Stomach smooth muscle (tissue), 2 donors: Measurements from ENCODE around the gene SPSB4.
A peak's percentile ranks its signal among the peaks of the same experiment; 100 is the strongest.
"Not testable (repeated sequence)": the region's sequence is repeated elsewhere in the genome, so short reads cannot be mapped to it uniquely, and the experiment has no call there.

Source experiments
- H3K27ac ChIP-seq: one replicate; pipeline ENCODE4 v1.7.0; 2013; ENCODE audit warnings: mild to moderate bottlenecking, low read length, inconsistent platforms
- H3K27me3 ChIP-seq, 2 donors: one replicate each; pipeline ENCODE4 v1.7.0; 2013; ENCODE audit warnings: low read length in 2 of 2; ENCODE audit not compliant: insufficient read depth in 2 of 2, control insufficient read depth in 1 of 2
- H3K36me3 ChIP-seq, 2 donors: one replicate each; pipeline ENCODE4 v1.7.0; 2013; ENCODE audit warnings: low read length in 2 of 2; ENCODE audit not compliant: control insufficient read depth in 2 of 2, insufficient read depth in 2 of 2
- H3K4me1 ChIP-seq: one replicate; pipeline ENCODE4 v1.7.0; 2013; ENCODE audit warnings: low read length; ENCODE audit not compliant: control insufficient read depth, insufficient read depth
- H3K4me3 ChIP-seq, 2 donors: one replicate each; pipeline ENCODE4 v1.7.0; 2013; ENCODE audit warnings: low read length in 2 of 2
- H3K9ac ChIP-seq, 2 donors: one replicate each; pipeline ENCODE4 v1.7.0; 2013; ENCODE audit warnings: low read length in 2 of 2, mild to moderate bottlenecking in 1 of 2
- H3K9me3 ChIP-seq, 2 donors: one replicate each; pipeline ENCODE4 v1.7.0; 2013; ENCODE audit warnings: low read length in 2 of 2; ENCODE audit not compliant: control insufficient read depth in 2 of 2
- donor health status: healthy.
- donor health status: Pancreatic carcinoma.

Gene SPSB4

GRCh38 chr3:141050576-141051442 lies at the start of gene SPSB4:
TSS of gene SPSB4 (plus strand) at chr3:141051347. CDS start at chr3:141066105, 14,758 bp downstream.
- Histone ChIP-seq H3K4me1 (peaks cover 16% of the 10 kb centered on the region), H3K36me3 (no peaks in the 10 kb centered on the region), H3K27me3 (peaks cover 29 to 32% of the 10 kb centered on the region in 2 donors), H3K9me3 (no peaks in the 10 kb centered on the region), H3K27ac (no peak within 1 kb of the TSS), H3K9ac (no peak within 1 kb of the TSS), H3K4me3 (peak within 1 kb of the TSS; percentile 58 to 69)

GRCh38 chr3:141006344-141006743 lies 44.8 kb upstream of the SPSB4 start:
- Histone ChIP-seq H3K4me1 (no peaks in the 10 kb centered on the region), H3K36me3 (no peaks in the 10 kb centered on the region), H3K9me3 (no peaks in the 10 kb centered on the region), H3K4me3 (no peak overlapping the region), H3K9ac (no peak overlapping the region), H3K27me3 (peaks cover 0 to 2% of the 10 kb centered on the region in 2 donors), H3K27ac (no peak overlapping the region)

GRCh38 chr3:141009496-141009895 lies 41.7 kb upstream of the SPSB4 start:
- no peak overlapping the region for H3K9ac ChIP-seq
- no peaks in the 10 kb centered on the region for H3K4me1 ChIP-seq
- H3K9me3 ChIP-seq, result no peaks in the 10 kb centered on the region
- H3K27ac ChIP-seq, result no peak overlapping the region
- peaks cover 0 to 2% of the 10 kb centered on the region in 2 donors for H3K27me3 ChIP-seq
- H3K4me3 ChIP-seq, result no peak overlapping the region
- no peaks in the 10 kb centered on the region for H3K36me3 ChIP-seq

GRCh38 chr3:141011232-141011996 lies 39.7 kb upstream of the SPSB4 start:
- no peaks in the 10 kb centered on the region for H3K36me3 ChIP-seq
- no peak overlapping the region for H3K27ac ChIP-seq
- H3K27me3 ChIP-seq, result peaks cover 0 to 2% of the 10 kb centered on the region in 2 donors
- H3K4me1 ChIP-seq, result no peaks in the 10 kb centered on the region
- no peak overlapping the region for H3K4me3 ChIP-seq
- H3K9me3 ChIP-seq, result no peaks in the 10 kb centered on the region
- H3K9ac ChIP-seq, result no peak overlapping the region

GRCh38 chr3:141011997-141012262 lies 39.2 kb upstream of the SPSB4 start:
- Histone ChIP-seq H3K27me3 (peaks cover 0 to 2% of the 10 kb centered on the region in 2 donors), H3K9ac (no peak overlapping the region), H3K4me1 (no peaks in the 10 kb centered on the region), H3K9me3 (no peaks in the 10 kb centered on the region), H3K4me3 (no peak overlapping the region), H3K27ac (no peak overlapping the region), H3K36me3 (no peaks in the 10 kb centered on the region)

GRCh38 chr3:141012571-141012970 lies 38.6 kb upstream of the SPSB4 start:
- Histone ChIP-seq H3K9me3 (no peaks in the 10 kb centered on the region), H3K9ac (no peak overlapping the region), H3K4me1 (no peaks in the 10 kb centered on the region), H3K36me3 (no peaks in the 10 kb centered on the region), H3K4me3 (no peak overlapping the region), H3K27ac (no peak overlapping the region), H3K27me3 (peaks cover 0 to 2% of the 10 kb centered on the region in 2 donors)

- no peaks in the 10 kb centered on the region for H3K9me3 ChIP-seq
- H3K36me3 ChIP-seq, result no peaks in the 10 kb centered on the region
- no peaks in the 10 kb centered on the region for H3K4me1 ChIP-seq
- H3K27me3 ChIP-seq, result no peaks in the 10 kb centered on the region
- no peak overlapping the region for H3K9ac ChIP-seq
- H3K27ac ChIP-seq, result no peak overlapping the region
- H3K4me3 ChIP-seq, result no peak overlapping the region
Measured at GRCh38 chr3:141015481-141015880, 35.7 kb upstream of the SPSB4 start.

GRCh38 chr3:141017366-141018322 lies 33.5 kb upstream of the SPSB4 start:
- H3K36me3 ChIP-seq, H3K27me3 ChIP-seq, H3K4me3 ChIP-seq, H3K9ac ChIP-seq, H3K4me1 ChIP-seq, H3K27ac ChIP-seq, H3K9me3 ChIP-seq: not testable (repeated sequence)

GRCh38 chr3:141019244-141019643 lies 31.9 kb upstream of the SPSB4 start:
- no peak overlapping the region for H3K9ac ChIP-seq
- no peak overlapping the region for H3K27ac ChIP-seq
- no peaks in the 10 kb centered on the region for H3K4me1 ChIP-seq
- H3K4me3 ChIP-seq, result no peak overlapping the region
- no peaks in the 10 kb centered on the region for H3K9me3 ChIP-seq
- no peaks in the 10 kb centered on the region for H3K27me3 ChIP-seq
- H3K36me3 ChIP-seq, result no peaks in the 10 kb centered on the region

- no peak overlapping the region for H3K4me3 ChIP-seq
- no peak overlapping the region for H3K9ac ChIP-seq
- no peaks in the 10 kb centered on the region for H3K4me1 ChIP-seq
- no peaks in the 10 kb centered on the region for H3K9me3 ChIP-seq
- no peaks in the 10 kb centered on the region for H3K27me3 ChIP-seq
- H3K36me3 ChIP-seq, result no peaks in the 10 kb centered on the region
- H3K27ac ChIP-seq, result no peak overlapping the region
Measured at GRCh38 chr3:141020143-141020830, 30.9 kb upstream of the SPSB4 start.
